Mammary epithelial cell (primary cell): Measurements from ENCODE around the gene ADCYAP1.

Experiments
- CTCF ChIP-seq, 2 donors: IDR thresholded peaks in 1 of 2; conservative IDR thresholded peaks in 1 of 2; 2 replicates each; pipeline ENCODE4 v1.5.1; 2011 to 2012; ENCODE audit warnings: inconsistent platforms in 2 of 2, low read length in 2 of 2, mild to moderate bottlenecking in 2 of 2, control low read depth in 1 of 2, low read depth in 1 of 2; ENCODE audit not compliant: insufficient read depth in 1 of 2; ENCODE audit errors: extremely low read depth in 1 of 2
- EZH2 ChIP-seq: IDR thresholded peaks from 2 replicates; pipeline ENCODE4 v1.6.1; 2012; ENCODE audit warnings: low read length, inconsistent platforms, borderline replicate concordance

- TF ChIP-seq CTCF (conservative IDR thresholded peaks at IDR 0.05 in 1 of 2, IDR thresholded peaks at IDR 0.05 in 1 of 2; ENCODE audit: extremely low read depth in 1 of 2, insufficient read depth in 1 of 2, low read depth in 1 of 2, low read length in 2 of 2) (no peak), EZH2 (no peak)
These were observed 12.4 kb upstream of the ADCYAP1 start for GRCh38 chr18:892316-892715.
